Measurements from ENCODE around the gene DEDD. TPM values are rescaled to one million over a fixed set of nuclear protein-coding genes. Genes with fewer than 3 reads are reported as not detected.

The DEDD gene
- total RNA-seq, 1 experiment from 2014 or later = 44.7 TPM

DNA sequence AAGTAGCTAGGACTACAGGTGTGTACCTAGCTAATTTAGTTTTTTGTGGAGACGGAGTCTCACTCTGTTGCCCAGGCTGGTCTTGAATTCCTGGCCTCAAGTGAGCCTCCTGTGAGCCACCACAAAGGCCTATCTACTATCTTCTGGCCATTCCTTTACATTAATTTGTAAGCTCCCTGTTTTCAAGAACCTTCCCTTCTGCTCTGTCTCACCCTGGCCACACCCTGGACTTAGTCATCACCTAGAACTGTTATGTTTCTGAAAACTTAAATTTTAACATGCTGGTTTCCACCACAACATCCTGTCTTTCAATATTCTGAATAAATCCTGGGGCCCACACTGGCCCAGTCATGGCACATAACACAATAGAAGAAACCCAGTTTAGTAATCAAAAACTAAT lies 49.7 kb upstream of the DEDD start:
- peaks cover 3% of the 10 kb centered on the region for H4K20me1 ChIP-seq (ENCODE audit: control insufficient read depth, insufficient read depth, insufficient read length)
- no peaks in the 10 kb centered on the region for H3K79me2 ChIP-seq (ENCODE audit: insufficient read depth, low read length)
- H3K4ac ChIP-seq (ENCODE audit: low read depth, low read length) = no peak overlapping the region
- H2BK12ac ChIP-seq (ENCODE audit: insufficient read length, low read depth, low read length) = no peak overlapping the region
- Mint-ChIP-seq H3K4me1 (peaks cover 12 to 16% of the 10 kb centered on the region in 2 experiments), H3K9me3 (no peaks in the 10 kb centered on the region), H3K27ac (no peak overlapping the region), H3K36me3 (ENCODE audit: insufficient read depth in 1 of 3, low read depth in 3 of 3) (no peaks in the 10 kb centered on the region), H3K4me3 (no peak overlapping the region), H3K27me3 (ENCODE audit: low read depth) (peaks cover 5% of the 10 kb centered on the region)
- no peak overlapping the region for H3K23ac ChIP-seq (ENCODE audit: insufficient read length, low read depth, low read length)
- no peaks in the 10 kb centered on the region for H3K9me3 ChIP-seq (ENCODE audit: control insufficient read depth, low read depth, low read length)
- H3K4me2 ChIP-seq (ENCODE audit: insufficient read depth, insufficient read length, low read length) = no peak overlapping the region
- H2BK20ac ChIP-seq (ENCODE audit: low read depth, low read length, poor library complexity, severe bottlenecking) = no peak overlapping the region
- no peaks in the 10 kb centered on the region for H3K79me1 ChIP-seq (ENCODE audit: insufficient read depth, low read depth, low read length, poor library complexity, severe bottlenecking)
- no peak overlapping the region for H2AK5ac ChIP-seq (ENCODE audit: insufficient read length, low read length)
- H2BK15ac ChIP-seq (ENCODE audit: low read depth, low read length) = no peak overlapping the region
- H4K8ac ChIP-seq (replicated peaks; ENCODE audit: insufficient read length, low read depth, low read length) = no peak overlapping the region
- TF ChIP-seq, protein P1, sequence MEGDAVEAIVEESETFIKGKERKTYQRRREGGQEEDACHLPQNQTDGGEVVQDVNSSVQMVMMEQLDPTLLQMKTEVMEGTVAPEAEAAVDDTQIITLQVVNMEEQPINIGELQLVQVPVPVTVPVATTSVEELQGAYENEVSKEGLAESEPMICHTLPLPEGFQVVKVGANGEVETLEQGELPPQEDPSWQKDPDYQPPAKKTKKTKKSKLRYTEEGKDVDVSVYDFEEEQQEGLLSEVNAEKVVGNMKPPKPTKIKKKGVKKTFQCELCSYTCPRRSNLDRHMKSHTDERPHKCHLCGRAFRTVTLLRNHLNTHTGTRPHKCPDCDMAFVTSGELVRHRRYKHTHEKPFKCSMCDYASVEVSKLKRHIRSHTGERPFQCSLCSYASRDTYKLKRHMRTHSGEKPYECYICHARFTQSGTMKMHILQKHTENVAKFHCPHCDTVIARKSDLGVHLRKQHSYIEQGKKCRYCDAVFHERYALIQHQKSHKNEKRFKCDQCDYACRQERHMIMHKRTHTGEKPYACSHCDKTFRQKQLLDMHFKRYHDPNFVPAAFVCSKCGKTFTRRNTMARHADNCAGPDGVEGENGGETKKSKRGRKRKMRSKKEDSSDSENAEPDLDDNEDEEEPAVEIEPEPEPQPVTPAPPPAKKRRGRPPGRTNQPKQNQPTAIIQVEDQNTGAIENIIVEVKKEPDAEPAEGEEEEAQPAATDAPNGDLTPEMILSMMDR (conservative IDR thresholded peaks at IDR 0.05) = no peak
- H3K9ac ChIP-seq (ENCODE audit: extremely low read depth, insufficient read length, low read length) = no peak overlapping the region
- WGBS (ENCODE audit: extremely low coverage, insufficient read length, low lambda C conversion rate) = no CpG with 5 or more reads among the region's 1 CpG
- H3K56ac ChIP-seq (ENCODE audit: insufficient read length, low read depth, low read length) = no peak overlapping the region
- H3K27me3 ChIP-seq (ENCODE audit: insufficient read depth, low read length) = no peaks in the 10 kb centered on the region
- no peaks in the 10 kb centered on the region for H3K4me1 ChIP-seq (ENCODE audit: insufficient read depth, low read length)
- no peak overlapping the region for H2BK120ac ChIP-seq (ENCODE audit: low read depth, low read length, poor library complexity, severe bottlenecking)
- H2AFZ ChIP-seq (ENCODE audit: low read length) = no peak overlapping the region
- H3K27ac ChIP-seq (ENCODE audit: insufficient read length, low read depth, low read length) = no peak overlapping the region
- DNase-seq = no peak
- H3T11ph ChIP-seq (ENCODE audit: low read length) = no peak overlapping the region
- H4K91ac ChIP-seq (ENCODE audit: insufficient read length, low read depth, low read length) = no peak overlapping the region
- no peak overlapping the region for H2BK5ac ChIP-seq (ENCODE audit: insufficient read length, low read length)
- no peak overlapping the region for H4K5ac ChIP-seq (ENCODE audit: insufficient read length, low read depth, low read length)
- no peak overlapping the region for H3K14ac ChIP-seq (ENCODE audit: insufficient read depth, low read length)
- H3K18ac ChIP-seq (ENCODE audit: insufficient read length, low read depth, low read length) = no peak overlapping the region
- no peaks in the 10 kb centered on the region for H3K23me2 ChIP-seq (ENCODE audit: insufficient read length, low read depth, low read length, poor library complexity, severe bottlenecking)
